Measurements from ENCODE around the gene FKBP10.

GRCh38 chr17:41864836-41865595 lies 52.2 kb downstream of the FKBP10 start, which contains the start of gene KLHL11:
- TF ChIP-seq ARNT (IDR thresholded peaks at IDR 0.05) (no peak), BHLHE40 (IDR thresholded peaks at IDR 0.05; ENCODE audit: borderline replicate concordance) (no peak), NFRKB (IDR thresholded peaks at IDR 0.05) (no peak), FOXM1 (IDR thresholded peaks at IDR 0.05; ENCODE audit: borderline replicate concordance) (no peak), PKNOX1 (IDR thresholded peaks at IDR 0.05) (no peak)

Measured in HEK293T (cell line).